ENCODE results near the gene RLN3. TPM values are rescaled to one million over a fixed set of nuclear protein-coding genes. Genes with fewer than 3 reads are reported as not detected.

RLN3 gene
- total and polyA plus RNA-seq, 2 donors (not counting 1 experiment from before 2014, with no cell fraction given), result not detected

DNA sequence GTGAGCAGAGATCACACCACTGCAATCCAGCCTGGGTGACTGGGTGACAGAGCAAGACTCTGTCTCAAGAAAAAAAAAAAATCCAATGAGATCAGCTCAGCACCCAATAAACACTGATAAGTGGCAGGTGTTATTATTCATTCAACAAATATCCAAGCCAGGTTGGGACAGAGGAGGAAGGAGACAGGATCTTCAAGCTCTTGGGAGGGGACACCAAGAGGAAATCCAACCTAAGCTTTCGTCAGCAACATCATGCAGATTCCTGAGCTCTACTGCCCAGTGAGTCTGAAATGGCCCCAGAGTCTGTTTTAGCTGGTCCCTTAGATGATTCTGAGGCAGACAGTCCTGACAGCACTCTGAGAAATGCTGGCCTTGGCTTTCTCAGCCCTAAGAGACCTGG lies 29.5 kb upstream of the RLN3 start:
- H3K27me3 ChIP-seq (ENCODE audit: control insufficient read depth, insufficient read depth, low read length), result no peaks in the 10 kb centered on the region

DNA sequence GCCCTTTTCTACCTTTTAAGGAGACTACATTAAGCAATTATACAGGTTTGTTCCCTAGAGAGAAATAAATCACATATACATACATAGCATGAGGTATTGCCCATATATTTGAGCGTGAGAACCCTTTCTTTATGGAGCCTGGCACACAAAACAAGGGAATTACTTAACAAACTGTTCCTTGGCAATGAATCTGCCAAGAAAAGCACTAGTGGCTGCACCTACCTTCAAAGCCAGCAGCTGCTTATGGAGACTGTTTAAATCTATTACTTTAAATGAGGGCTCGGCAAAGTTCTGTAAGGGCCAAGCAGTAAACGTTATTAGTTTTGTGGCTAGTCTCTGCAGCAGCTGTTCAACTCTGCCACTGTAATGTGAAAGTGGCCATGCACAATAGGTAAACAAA lies 28.9 kb upstream of the RLN3 start:
- Histone ChIP-seq H3K4me3 (replicated peaks in 1 of 4; ENCODE audit: control extremely low read depth in 1 of 4, insufficient read depth in 1 of 4, low read depth in 3 of 4, low read length in 4 of 4) (no peak overlapping the region), H3K4me2 (ENCODE audit: extremely low read depth, insufficient read depth, low read length) (no peak overlapping the region), H3K27me3 (ENCODE audit: control insufficient read depth, insufficient read depth, low read length) (no peaks in the 10 kb centered on the region), H3K36me3 (ENCODE audit: control insufficient read depth, insufficient read depth, low read length) (no peaks in the 10 kb centered on the region), H3K9ac (ENCODE audit: insufficient read depth, low read length) (no peak overlapping the region), H3K79me2 (ENCODE audit: control insufficient read depth, insufficient read depth, low read length) (peaks cover 5% of the 10 kb centered on the region), H2AFZ (ENCODE audit: low read length) (no peak overlapping the region), H3K9me3 (ENCODE audit: control insufficient read depth, insufficient read depth, low read depth, low read length) (no peaks in the 10 kb centered on the region), H3K27ac (ENCODE audit: insufficient read depth, low read length) (no peak overlapping the region), H3K4me1 (ENCODE audit: control insufficient read depth, extremely low read depth, insufficient read depth, low read length) (peaks cover 8% of the 10 kb centered on the region), H4K20me1 (ENCODE audit: control insufficient read depth, extremely low read depth, insufficient read depth, low read length) (no peaks in the 10 kb centered on the region)
- no peak for TF ChIP-seq EZH2 (IDR thresholded peaks at IDR 0.05; ENCODE audit: low read length, missing control alignments)
- TF ChIP-seq, protein P1, sequence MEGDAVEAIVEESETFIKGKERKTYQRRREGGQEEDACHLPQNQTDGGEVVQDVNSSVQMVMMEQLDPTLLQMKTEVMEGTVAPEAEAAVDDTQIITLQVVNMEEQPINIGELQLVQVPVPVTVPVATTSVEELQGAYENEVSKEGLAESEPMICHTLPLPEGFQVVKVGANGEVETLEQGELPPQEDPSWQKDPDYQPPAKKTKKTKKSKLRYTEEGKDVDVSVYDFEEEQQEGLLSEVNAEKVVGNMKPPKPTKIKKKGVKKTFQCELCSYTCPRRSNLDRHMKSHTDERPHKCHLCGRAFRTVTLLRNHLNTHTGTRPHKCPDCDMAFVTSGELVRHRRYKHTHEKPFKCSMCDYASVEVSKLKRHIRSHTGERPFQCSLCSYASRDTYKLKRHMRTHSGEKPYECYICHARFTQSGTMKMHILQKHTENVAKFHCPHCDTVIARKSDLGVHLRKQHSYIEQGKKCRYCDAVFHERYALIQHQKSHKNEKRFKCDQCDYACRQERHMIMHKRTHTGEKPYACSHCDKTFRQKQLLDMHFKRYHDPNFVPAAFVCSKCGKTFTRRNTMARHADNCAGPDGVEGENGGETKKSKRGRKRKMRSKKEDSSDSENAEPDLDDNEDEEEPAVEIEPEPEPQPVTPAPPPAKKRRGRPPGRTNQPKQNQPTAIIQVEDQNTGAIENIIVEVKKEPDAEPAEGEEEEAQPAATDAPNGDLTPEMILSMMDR (conservative IDR thresholded peaks at IDR 0.05 in 1 of 2, IDR thresholded peaks at IDR 0.05 in 1 of 2; ENCODE audit: low read depth in 1 of 2, low read length in 2 of 2), result no peak
- DNase-seq (ENCODE audit: low read depth in 2 of 2), result no peak

More for the DNA sequence above, 29.5 kb upstream of the RLN3 start:
- Histone ChIP-seq H3K9ac (ENCODE audit: insufficient read depth, low read length) (no peak overlapping the region), H3K4me1 (ENCODE audit: control insufficient read depth, extremely low read depth, insufficient read depth, low read length) (peaks cover 7% of the 10 kb centered on the region), H4K20me1 (ENCODE audit: control insufficient read depth, extremely low read depth, insufficient read depth, low read length) (no peaks in the 10 kb centered on the region), H3K4me3 (replicated peaks in 1 of 4; ENCODE audit: control extremely low read depth in 1 of 4, insufficient read depth in 1 of 4, low read depth in 3 of 4, low read length in 4 of 4) (no peak overlapping the region), H2AFZ (ENCODE audit: low read length) (no peak overlapping the region), H3K27ac (ENCODE audit: insufficient read depth, low read length) (no peak overlapping the region), H3K4me2 (ENCODE audit: extremely low read depth, insufficient read depth, low read length) (no peak overlapping the region), H3K9me3 (ENCODE audit: control insufficient read depth, insufficient read depth, low read depth, low read length) (no peaks in the 10 kb centered on the region), H3K79me2 (ENCODE audit: control insufficient read depth, insufficient read depth, low read length) (peaks cover 5% of the 10 kb centered on the region), H3K36me3 (ENCODE audit: control insufficient read depth, insufficient read depth, low read length) (peaks cover under 1% of the 10 kb centered on the region)
- DNase-seq (ENCODE audit: low read depth in 2 of 2), result no peak
- TF ChIP-seq EZH2 (IDR thresholded peaks at IDR 0.05; ENCODE audit: low read length, missing control alignments), result no peak
- TF ChIP-seq, protein P1 (conservative IDR thresholded peaks at IDR 0.05 in 1 of 2, IDR thresholded peaks at IDR 0.05 in 1 of 2; ENCODE audit: low read depth in 1 of 2, low read length in 2 of 2), result no peak

DNA sequence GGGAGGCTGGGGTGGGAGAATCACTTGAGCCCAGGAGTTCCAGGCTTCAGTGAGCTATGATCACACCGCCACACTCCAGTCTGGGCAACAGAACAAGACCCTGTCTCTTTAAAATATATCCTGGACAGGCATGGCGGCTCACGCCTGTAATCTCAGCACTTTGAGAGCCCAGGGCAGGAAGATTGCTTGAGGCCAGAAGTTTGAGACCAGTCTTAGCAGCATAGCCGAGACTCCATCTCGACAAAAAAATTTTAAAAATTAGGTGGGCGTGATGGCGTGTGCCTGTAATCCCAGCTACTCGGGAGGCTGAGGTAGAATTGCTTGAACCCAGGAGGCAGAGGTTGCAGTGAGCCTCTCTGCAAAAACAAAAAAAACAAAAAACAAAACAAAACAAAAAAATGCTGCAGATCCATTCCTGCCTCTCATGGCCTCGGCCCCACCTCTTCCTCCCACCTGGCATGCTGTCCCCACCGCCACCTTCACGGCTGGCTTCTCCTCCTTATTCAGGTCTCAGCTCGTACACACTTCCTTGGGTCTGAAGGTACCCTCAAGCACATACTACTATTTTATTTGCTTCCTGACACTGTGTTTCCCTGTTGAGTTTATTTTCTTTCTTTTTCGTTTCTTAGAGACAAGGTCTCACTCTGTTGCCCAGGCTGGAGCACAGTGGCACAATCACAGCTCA lies 27.1 kb upstream of the RLN3 start:
- Histone ChIP-seq H3K79me2 (ENCODE audit: control insufficient read depth, insufficient read depth, low read length) (peaks cover 5% of the 10 kb centered on the region), H3K4me3 (replicated peaks in 1 of 4; ENCODE audit: control extremely low read depth in 1 of 4, insufficient read depth in 1 of 4, low read depth in 3 of 4, low read length in 4 of 4) (no peak overlapping the region)
- TF ChIP-seq, protein P1 (conservative IDR thresholded peaks at IDR 0.05 in 1 of 2, IDR thresholded peaks at IDR 0.05 in 1 of 2; ENCODE audit: low read depth in 1 of 2, low read length in 2 of 2), result no peak
- no peak for TF ChIP-seq EZH2 (IDR thresholded peaks at IDR 0.05; ENCODE audit: low read length, missing control alignments)

More for the DNA sequence above, 27.1 kb upstream of the RLN3 start:
- Histone ChIP-seq H4K20me1 (ENCODE audit: control insufficient read depth, extremely low read depth, insufficient read depth, low read length) (no peaks in the 10 kb centered on the region), H3K27me3 (ENCODE audit: control insufficient read depth, insufficient read depth, low read length) (no peaks in the 10 kb centered on the region), H3K4me2 (ENCODE audit: extremely low read depth, insufficient read depth, low read length) (no peak overlapping the region), H3K9ac (ENCODE audit: insufficient read depth, low read length) (no peak overlapping the region), H3K9me3 (ENCODE audit: control insufficient read depth, insufficient read depth, low read depth, low read length) (no peaks in the 10 kb centered on the region), H3K27ac (ENCODE audit: insufficient read depth, low read length) (no peak overlapping the region), H2AFZ (ENCODE audit: low read length) (no peak overlapping the region), H3K36me3 (ENCODE audit: control insufficient read depth, insufficient read depth, low read length) (no peaks in the 10 kb centered on the region), H3K4me1 (ENCODE audit: control insufficient read depth, extremely low read depth, insufficient read depth, low read length) (peaks cover 15% of the 10 kb centered on the region)
- no peak for DNase-seq (ENCODE audit: low read depth in 2 of 2)
